PC-3 (cell line): ENCODE measurements around the gene NPAS4. TPM values are rescaled to one million over a fixed set of nuclear protein-coding genes. Genes with fewer than 3 reads are reported as not detected.
"Not testable (repeated sequence)": the region's sequence is repeated elsewhere in the genome, so short reads cannot be mapped to it uniquely, and the experiment has no call there.

Experiments used
- ATAC-seq: fragments of 200-7000 bp; cut with Tn5 transposase; 2 replicates; pipeline ENCODE4 v1.9.1; 2020; ENCODE audit warnings: mild to moderate bottlenecking, moderate library complexity
- BruUV-seq: library from RNA; stranded (reverse); fragments of 400-500 nt; replicated peaks from 2 replicates; lab custom pipeline; 2021; lab: Mats Ljungman, UMichigan
- CTCF ChIA-PET: fragments of 300-600 bp; sonication (Branson Sonifier 250); formaldehyde crosslinking; loops from one replicate; lab custom pipeline; 2022; ENCODE audit warnings: antibody characterized with exemption; lab: Charles Lee
- POLR2A ChIA-PET: fragments of 300-600 bp; sonication (Branson Sonifier 250); formaldehyde crosslinking; loops from one replicate; lab custom pipeline; 2022; ENCODE audit warnings: antibody characterized with exemption; ENCODE audit not compliant: unreplicated experiment; lab: Charles Lee
- DNase-seq: peaks from one replicate; pipeline ENCODE4 v3.0.0-alpha.2; 2015
- H2AFZ ChIP-seq: fragments of 300-600 bp; sonication (generic); 2 replicates; pipeline ENCODE4 v1.6.0; 2016; ENCODE audit warnings: antibody characterized with exemption, low read length
- H3F3A ChIP-seq: fragments of 300-600 bp; sonication (generic); one replicate; pipeline ENCODE4 v1.6.0; 2017; ENCODE audit warnings: antibody characterized with exemption, low read length, control low read depth, mild to moderate bottlenecking; ENCODE audit not compliant: unreplicated experiment
- H3K27ac ChIP-seq: fragments of 300-600 bp; sonication (generic); 2 replicates; pipeline ENCODE4 v1.5.1; 2016; ENCODE audit warnings: mild to moderate bottlenecking, low read length
- H3K27me3 ChIP-seq: fragments of 300-600 bp; sonication (generic); 2 replicates; pipeline ENCODE4 v1.6.1; 2016; ENCODE audit warnings: low read length, mixed read lengths
- H3K36me3 ChIP-seq: fragments of 300-600 bp; sonication (generic); 2 replicates; pipeline ENCODE4 v1.6.1; 2016; ENCODE audit warnings: low read depth, mixed run types, low read length, mixed read lengths
- H3K4me1 ChIP-seq: fragments of 300-600 bp; sonication (generic); 2 replicates; pipeline ENCODE4 v1.5.1; 2016; ENCODE audit warnings: low read length; ENCODE audit not compliant: insufficient read depth
- H3K4me2 ChIP-seq: fragments of 300-600 bp; sonication (generic); 2 replicates; pipeline ENCODE4 v1.6.0; 2016; ENCODE audit warnings: low read length
- H3K4me3 ChIP-seq: fragments of 300-600 bp; sonication (generic); 2 replicates; pipeline ENCODE4 v1.5.1; 2016; ENCODE audit warnings: mild to moderate bottlenecking, low read length, mixed read lengths
- H3K79me2 ChIP-seq: fragments of 300-600 bp; sonication (generic); 2 replicates; pipeline ENCODE4 v1.6.1; 2017; ENCODE audit warnings: low read length, mixed read lengths
- H3K9ac ChIP-seq: fragments of 300-600 bp; sonication (generic); 2 replicates; pipeline ENCODE4 v1.6.0; 2016; ENCODE audit warnings: mild to moderate bottlenecking, low read length
- H3K9me2 ChIP-seq: fragments of 300-600 bp; sonication (generic); replicated peaks from 2 replicates; pipeline ENCODE4 v1.6.1; 2016; ENCODE audit warnings: mixed run types, low read length, mixed read lengths
- H3K9me3 ChIP-seq: fragments of 300-600 bp; sonication (generic); 2 replicates; pipeline ENCODE4 v1.6.1; 2016; ENCODE audit warnings: low read length, mixed read lengths
- H4K20me1 ChIP-seq: fragments of 300-600 bp; sonication (generic); 2 replicates; pipeline ENCODE4 v1.6.1; 2016; ENCODE audit warnings: low read length, mixed read lengths
- CTCF ChIP-seq: fragments of 300-600 bp; sonication (generic); conservative IDR thresholded peaks from 2 replicates; pipeline ENCODE4 v1.5.1; 2017; ENCODE audit warnings: antibody characterized with exemption, low read depth, mild to moderate bottlenecking, low read length
- EZH2phosphoT487 ChIP-seq: fragments of 300-600 bp; sonication (generic); IDR thresholded peaks from 2 replicates; pipeline ENCODE4 v1.6.1; 2018; ENCODE audit warnings: mild to moderate bottlenecking, antibody characterized with exemption, low read length, borderline replicate concordance
- intact Hi-C: fragments of 100-400 bp; cut with micrococcal nuclease; formaldehyde crosslinking; loops from 2 replicates; pipeline ENCODE4 v1.9.0; 2023
- total RNA-seq: library from RNA; depleted of rRNA; stranded (reverse); fragments of >200 nt; gene quantifications from 2 replicates; pipeline ENCODE4 v1.2.3, GENCODE V29; 2014

NPAS4 gene
- total RNA-seq, 1 experiment from 2014 or later = not detected

GRCh38 chr11:66429983-66430602 lies 9.3 kb downstream of the NPAS4 start:
- Histone ChIP-seq H3K36me3 (peaks cover 4% of the 10 kb centered on the region), H3K9me2 (no peaks in the 10 kb centered on the region), H3K9ac (no peak overlapping the region), H3K9me3 (no peaks in the 10 kb centered on the region), H3F3A (no peaks in the 10 kb centered on the region), H3K79me2 (no peaks in the 10 kb centered on the region), H4K20me1 (no peaks in the 10 kb centered on the region), H3K27me3 (no peaks in the 10 kb centered on the region), H3K4me3 (no peak overlapping the region), H3K4me1 (no peaks in the 10 kb centered on the region), H2AFZ (no peak overlapping the region), H3K4me2 (no peak overlapping the region), H3K27ac (no peak overlapping the region)
- POLR2A ChIA-PET = interaction anchor here (0.6 to 0.7 kb wide), 2 partner anchors 50 to 378 kb away, joined by 11 to 16 read pairs; no protein-coding TSS in a partner anchor
- TF ChIP-seq EZH2phosphoT487 (no peak), CTCF (peak; percentile 94)
- ATAC-seq = peak; percentile 96
- CTCF ChIA-PET = interaction anchor here (0.6 to 0.7 kb wide), 2 partner anchors 44 to 116 kb away, joined by 3 to 17 read pairs; partner anchors contain the start of gene ZDHHC24
- no TSS peak for BruUV-seq
- intact Hi-C loops = loop anchor here (1.0 kb wide), 1 partner anchor 22 kb away; no protein-coding TSS in a partner anchor
- peak; percentile 80 for DNase-seq

GRCh38 chr11:66431287-66431686 lies 10.5 kb downstream of the NPAS4 start:
- H3K9ac ChIP-seq, H3K9me3 ChIP-seq, H3K27me3 ChIP-seq, H3K4me1 ChIP-seq, BruUV-seq, DNase-seq, intact Hi-C loops, ATAC-seq, H3K27ac ChIP-seq, H3K4me3 ChIP-seq, H3K79me2 ChIP-seq, POLR2A ChIA-PET, H2AFZ ChIP-seq, H3K4me2 ChIP-seq, H3K9me2 ChIP-seq, CTCF ChIA-PET, H4K20me1 ChIP-seq, H3F3A ChIP-seq: not testable (repeated sequence)
- peaks cover 15% of the 10 kb centered on the region for H3K36me3 ChIP-seq

- H3K79me2 ChIP-seq, intact Hi-C loops, H3K27me3 ChIP-seq, H3K27ac ChIP-seq, ATAC-seq, BruUV-seq, H3K4me3 ChIP-seq, H3K9me3 ChIP-seq, DNase-seq, H2AFZ ChIP-seq, H3F3A ChIP-seq, H4K20me1 ChIP-seq, H3K4me2 ChIP-seq, H3K9me2 ChIP-seq, POLR2A ChIA-PET, H3K9ac ChIP-seq, H3K4me1 ChIP-seq: not testable (repeated sequence)
- H3K36me3 ChIP-seq = peaks cover 22% of the 10 kb centered on the region
- CTCF ChIA-PET = interaction anchor here (0.6 kb wide), 1 partner anchor 22 kb away, joined by 3 read pairs; no protein-coding TSS in a partner anchor
These were observed 11.1 kb downstream of the NPAS4 start for GRCh38 chr11:66431871-66432329.
